HG02981 (cell line): ENCODE results near the gene KDM2B.
A peak's percentile ranks its signal among the peaks of the same experiment; 100 is the strongest.

Experiments
- ATAC-seq: cut with Tn5 transposase; IDR thresholded peaks from one replicate; pipeline ENCODE4 v1.9.1; 2021; ENCODE audit warnings: mild to moderate bottlenecking, moderate library complexity; ENCODE audit not compliant: unreplicated experiment

KDM2B gene

DNA sequence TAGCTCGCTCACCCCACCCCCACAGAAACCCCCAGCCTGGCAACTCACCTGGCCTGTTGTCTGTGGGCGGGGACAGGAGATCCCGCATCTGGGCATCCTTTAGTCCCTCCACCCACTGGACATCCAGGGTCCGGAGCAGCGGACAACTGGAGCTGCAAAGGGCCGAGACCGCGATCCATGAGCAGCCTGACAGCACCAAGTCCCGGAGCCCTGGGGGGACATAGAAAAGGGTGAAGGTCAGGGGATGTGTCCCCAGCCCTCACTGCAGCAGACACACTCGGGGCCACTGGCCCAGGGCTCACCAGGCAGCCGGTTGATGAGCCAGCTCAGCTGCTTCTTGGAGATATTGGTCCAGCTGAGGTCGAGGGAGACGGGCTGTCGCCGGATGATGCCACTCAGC is 140.1 kb downstream of the KDM2B start:
- no peak for ATAC-seq

DNA sequence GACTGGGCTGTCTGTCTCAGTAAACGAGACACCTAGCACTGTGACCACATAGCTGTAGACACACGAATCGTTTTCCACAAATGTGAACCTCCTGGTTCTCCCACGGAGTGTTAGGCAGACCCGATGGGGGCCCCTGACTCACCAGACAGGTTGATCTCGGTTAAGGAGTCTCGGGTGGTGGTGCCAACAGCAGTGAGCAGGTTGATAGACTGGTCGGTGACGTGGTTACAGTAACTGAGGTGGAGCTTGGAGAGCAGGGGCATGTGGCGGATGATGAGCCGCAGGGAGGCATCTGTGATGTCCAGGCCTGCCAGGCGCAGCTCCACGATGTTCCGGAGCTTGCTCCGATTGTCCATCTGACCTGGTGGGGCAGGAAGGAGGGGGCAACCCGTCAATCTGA is 141.1 kb downstream of the KDM2B start:
- ATAC-seq, result no peak

DNA sequence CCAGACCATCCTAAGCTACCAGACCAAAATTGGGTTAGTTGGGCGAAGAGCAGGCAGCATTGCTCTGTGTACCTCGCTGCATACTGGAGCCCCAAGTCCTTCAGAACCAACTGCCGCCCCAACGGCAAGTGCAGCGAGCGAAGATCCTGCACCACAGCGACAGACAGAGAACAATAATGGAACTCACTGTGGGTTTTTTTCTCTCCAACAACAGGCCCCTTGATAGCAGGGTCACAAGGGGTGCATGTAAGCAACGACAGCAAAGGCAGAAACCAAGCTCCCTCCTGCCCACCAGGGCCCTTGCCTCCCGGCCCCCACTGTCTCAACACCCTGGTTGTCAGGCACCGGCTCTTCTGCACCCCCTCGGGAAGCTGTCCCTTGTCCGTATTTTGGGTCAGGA is 141.9 kb downstream of the KDM2B start:
- no peak for ATAC-seq

DNA sequence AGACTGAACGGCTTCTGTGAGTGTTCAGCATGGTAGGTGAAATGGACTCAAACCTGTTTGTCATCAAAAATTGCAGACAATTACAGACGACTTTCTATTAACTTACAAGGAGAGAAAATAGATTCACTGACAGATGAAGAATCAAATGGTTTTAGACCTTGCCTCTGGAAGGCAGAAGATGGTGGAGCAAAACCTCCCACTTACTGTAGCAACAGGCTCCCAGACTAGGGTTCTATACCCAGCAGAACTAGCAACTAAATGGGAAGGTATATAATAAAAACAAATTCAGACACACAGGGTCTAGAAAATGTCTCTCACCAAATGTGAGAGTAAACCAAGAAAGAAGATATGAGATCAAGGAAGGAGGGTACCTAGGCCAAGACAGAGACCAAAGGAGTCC is 144.1 kb downstream of the KDM2B start:
- no peak for ATAC-seq

DNA sequence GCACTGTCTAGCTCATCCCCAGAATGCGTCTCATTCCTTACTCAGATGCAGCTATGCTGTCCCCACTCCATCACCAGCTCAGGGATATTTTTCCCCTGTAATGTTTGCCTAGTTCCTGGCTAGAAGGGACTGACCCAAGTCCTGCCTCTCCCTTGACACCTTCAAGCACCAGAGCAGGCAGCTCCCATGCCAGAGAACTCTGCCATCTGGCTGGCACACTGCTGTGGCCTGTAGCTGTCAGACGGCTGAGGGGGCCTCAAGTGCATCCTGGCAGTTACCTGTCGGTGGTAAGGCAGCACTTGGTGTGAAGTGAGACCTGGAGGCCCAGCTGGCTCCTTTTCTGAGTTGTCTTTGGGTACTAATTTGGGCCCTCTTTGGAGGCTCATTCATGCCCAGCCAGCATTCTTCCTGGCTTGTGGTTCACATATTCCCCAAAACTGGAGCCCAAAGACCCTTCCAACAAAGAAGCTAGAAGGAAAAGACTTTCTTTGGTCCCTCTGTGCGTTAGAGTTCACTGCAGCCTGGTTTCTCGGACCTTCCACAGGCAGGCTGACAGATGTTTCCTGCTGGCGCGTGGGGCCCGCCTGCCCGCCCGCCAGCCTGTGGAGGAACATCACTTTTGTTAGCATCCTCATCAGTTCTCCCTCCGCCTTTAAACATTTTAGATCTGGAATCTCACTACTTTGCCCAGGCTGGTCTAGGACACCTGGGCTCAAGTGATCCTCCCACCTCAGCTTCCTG is 147.9 kb downstream of the KDM2B start:
- ATAC-seq, result no peak

DNA sequence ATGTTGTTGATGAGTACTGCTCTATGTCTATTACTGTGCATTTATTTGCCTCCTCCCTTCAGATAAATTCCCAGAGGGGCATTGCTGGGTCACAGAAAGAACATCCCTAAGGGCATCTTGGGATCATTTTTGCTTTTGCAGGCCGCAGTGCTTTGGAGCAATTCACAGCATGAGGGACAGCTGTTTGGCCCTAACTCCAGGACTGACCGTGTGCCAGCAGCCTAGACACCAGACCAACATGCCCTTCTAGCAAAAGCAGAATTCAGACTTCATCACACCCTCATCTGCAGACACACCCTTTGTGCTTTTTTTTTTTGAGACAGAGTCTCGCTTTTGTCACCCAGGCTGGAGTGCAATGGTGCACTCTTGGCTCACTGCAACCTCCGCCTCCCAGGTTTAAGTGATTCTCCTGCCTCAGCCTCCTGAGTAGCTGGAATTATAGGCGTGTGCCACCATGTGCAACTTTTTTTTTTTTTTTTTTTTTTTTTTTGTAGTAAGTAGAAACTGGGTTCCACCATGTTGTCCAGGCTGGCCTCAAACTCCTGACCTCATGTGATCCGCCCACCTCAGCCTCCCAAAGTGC is 149.9 kb downstream of the KDM2B start:
- ATAC-seq, result no peak

DNA sequence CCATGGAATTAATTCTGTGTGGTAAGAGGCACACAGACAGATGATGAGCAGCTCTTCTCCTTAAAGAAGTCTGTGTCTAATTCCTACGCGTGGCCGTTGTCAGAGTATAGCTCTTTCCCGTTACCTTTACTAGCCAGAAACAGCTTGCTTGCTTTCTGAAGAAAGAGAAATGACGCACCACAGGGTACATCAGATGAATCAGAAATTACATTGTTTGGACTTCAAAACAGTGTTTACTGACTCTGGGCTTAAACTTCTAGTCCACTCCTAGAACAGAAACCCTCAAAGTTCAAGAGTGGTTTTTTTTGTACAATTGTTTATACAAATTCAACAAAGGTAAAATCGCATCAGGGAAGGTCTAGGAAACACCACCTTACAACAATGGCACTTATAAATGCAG is 151.9 kb downstream of the KDM2B start:
- ATAC-seq, result no peak

DNA sequence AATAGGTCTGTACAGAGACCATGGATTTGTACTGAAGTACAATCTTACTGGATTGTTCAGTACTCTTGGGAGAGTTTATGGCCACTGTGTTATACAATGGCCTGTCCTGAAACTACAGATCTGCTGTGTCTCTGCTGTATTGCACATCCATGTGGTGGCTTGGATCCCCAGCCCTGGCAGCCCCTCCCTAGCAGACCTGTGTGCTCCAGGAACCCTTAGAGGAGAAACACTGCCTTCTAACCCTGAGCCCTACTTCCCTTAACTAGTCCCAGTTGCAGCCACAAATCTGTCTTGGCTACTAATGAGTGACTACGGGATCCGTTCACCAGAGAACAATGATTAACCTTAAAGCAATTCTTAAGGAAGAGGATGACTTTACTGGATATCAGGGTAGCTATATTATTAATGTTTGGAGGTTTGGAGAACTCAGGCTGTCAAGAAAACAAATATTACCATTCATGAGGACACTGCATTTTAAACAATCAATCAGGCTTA is 153.2 kb downstream of the KDM2B start:
- no peak for ATAC-seq

DNA sequence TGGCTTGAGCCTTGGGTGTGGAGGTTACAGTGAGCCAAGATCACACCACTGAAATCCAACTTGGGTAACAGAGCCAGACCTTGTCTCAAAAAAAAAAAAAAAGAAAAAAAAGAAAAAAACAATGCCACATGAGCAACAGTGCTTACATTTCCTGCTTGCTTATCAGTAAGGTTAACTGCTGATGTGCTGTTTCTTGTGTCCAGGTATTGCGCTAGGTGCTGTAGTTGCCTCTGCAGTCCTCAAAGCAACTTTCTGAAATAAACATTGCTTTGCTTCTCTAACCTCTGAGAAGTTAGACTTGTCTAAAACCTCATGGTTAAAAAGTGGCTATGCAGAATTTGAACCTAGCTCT is 156.2 kb downstream of the KDM2B start:
- ATAC-seq, result no peak

DNA sequence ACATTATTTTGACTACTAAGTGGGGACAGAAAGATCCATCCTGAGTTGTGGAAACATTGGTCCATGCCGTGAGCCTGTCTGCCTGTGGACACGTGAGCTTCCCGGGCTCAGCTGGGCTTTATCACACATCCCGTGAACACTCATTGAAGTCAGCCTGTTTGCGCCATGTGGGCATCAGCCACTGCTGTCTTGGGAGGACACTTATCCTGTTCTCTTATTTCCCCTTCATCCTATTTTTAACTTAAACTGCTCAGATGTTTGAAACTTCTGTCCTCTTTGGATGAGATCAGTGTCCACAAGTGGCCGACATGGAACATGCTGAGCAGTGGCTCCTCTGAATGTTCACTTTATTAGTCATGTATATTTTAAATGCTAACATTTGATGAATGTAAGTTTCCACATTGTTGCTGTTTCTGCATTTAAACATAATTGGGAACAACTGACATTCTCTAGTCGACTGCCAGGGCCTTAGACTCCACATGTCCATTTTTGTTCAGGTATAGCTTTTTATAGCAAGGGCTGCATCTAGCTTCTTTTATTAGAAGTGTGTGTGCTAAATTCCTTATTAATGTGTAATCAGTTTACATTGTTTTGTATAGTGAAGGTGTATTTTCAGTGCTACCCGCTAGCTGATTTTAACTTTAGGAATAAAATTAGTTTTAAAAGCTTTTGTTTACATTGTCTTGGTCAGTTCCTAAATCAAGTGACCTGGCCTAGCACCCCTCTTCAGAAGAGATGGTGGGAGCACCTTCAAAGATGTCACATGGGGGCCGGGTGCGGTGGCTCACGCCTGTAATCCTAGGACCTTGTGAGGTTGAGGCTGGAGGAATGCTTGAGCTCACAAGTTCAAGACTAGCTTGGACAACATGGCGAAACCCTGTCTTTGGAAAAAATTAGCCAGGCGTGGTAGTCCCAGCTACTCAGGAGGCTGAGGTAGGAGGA is 156.9 kb downstream of the KDM2B start:
- ATAC-seq, result no peak

DNA sequence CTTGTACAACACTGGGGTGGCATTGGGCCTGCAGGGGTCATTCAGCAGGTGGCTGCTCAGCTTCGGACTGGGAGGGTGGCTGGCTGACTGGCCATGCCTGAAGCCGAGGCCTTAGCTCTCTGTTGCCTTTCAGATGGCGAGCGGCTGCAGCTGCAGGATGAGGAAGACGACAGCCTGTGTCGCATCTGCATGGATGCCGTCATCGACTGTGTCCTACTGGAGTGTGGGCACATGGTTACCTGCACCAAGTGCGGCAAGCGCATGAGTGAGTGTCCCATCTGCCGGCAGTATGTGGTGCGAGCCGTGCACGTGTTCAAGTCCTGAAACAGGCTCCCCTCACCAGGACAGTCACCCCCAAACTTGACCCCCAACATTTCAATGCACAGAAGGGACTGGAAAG is 157.6 kb downstream of the KDM2B start:
- ATAC-seq, result no peak

DNA sequence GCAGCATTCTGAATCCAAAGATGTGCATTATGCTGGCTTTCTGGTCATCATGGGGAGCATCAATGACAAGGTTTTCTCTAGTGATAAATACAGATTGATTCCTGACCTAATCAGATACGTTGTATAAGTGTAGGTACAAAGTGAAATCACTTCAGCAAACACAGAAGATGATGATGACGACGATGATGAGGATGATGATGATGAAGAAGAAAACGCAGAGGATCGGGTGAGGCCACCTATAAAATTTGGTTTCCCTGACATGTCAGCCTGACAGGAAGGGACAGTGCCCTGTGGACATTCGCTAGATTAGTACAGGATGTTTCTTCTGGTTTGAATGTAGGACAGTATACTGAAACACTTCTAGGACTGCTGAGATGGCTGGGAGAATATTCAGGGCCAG is 160.7 kb downstream of the KDM2B start:
- ATAC-seq, result no peak

DNA sequence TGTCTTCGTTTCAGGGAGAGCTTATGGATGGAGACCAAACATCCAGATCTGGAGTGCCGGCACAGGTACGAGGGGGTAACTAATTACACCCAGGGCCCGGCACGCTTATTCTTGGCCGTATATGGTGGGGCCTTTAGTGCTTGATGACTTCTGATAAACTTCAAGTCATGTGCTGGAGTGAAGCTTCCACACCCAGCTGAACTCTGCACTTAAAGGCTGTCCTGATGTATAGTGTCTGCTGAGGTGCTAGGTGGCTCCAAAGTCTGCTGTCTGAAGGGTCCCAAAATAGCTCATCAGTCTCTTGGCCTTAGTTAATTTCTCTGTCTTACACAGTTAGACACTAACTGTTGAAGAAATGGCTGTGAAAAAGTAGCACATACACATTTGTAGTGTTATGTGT is 163.0 kb downstream of the KDM2B start:
- ATAC-seq, result no peak

DNA sequence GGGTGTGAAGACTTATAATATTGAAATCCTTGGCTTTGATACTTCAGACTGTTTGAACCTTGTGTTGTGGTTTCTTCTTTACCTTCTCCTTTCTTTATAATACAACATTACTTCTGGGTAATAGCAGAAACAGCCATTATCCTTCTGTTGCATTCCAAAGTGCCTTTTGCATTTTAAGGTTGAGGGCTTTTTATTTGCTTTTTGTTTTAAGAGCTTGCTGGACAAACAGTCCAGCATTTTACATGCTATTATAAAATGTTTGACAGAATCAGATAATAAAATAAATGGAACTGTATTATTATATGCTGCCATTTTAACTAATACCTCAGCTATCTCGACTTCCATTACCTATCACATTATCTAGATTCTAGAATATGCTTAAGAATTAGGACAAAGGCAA is 166.9 kb downstream of the KDM2B start:
- ATAC-seq, result no peak

DNA sequence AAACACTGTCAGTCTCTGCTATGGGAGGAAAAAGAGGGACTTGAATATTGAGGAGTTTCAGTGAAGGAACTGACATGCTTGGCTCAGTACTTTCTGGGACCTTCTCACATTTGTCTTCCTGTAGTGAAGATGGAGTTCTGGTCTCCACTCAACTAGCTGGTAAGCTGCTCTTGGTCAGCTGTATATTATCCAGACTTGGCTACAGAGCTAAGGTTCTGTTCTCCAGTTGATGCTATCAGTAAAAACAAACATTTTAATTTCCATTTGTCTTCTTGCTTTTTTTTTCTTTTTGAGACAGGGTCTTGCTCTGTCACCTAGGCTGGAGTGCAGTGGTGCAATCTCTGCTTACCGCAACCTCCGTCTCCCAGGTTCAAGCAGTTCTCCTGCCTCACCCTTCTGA is 175.6 kb downstream of the KDM2B start:
- ATAC-seq, result no peak

DNA sequence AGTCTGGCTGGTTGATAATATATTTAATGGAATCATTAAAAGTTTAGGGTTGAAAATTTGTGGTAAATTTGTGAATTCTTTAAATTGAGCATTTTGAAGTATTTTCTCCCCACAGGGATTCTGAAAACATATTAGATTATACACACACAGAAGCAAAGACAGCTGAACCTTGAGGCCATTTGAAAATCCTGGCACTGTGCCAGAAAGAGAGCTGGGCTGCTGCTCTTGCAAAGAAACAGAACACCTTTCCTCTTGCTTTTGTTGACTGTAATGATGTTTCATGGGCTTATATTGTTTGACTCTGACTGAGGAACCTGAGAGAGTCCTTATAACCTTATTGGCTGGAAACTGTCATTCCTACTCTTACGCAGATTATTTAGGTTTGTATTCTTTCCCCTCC is 176.1 kb downstream of the KDM2B start:
- ATAC-seq, result no peak

DNA sequence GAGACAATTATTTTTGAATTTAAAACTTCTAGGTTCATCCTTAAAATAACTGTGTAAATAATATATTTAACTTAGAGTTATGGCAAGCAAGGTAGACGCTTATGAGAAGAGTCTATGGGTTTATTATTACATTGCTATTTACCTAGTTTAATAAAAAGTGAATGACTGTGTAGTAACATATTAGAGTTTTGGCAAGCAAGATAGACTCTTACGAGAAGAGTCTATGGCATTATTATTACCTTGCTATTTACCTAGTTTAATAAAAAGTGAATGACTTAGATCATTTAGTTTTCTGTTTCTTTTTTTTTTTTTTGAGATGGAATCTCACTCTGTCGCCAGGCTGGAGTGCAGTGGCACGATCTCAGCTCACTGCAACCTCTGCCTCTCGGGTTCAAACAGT is 177.1 kb downstream of the KDM2B start:
- no peak for ATAC-seq

DNA sequence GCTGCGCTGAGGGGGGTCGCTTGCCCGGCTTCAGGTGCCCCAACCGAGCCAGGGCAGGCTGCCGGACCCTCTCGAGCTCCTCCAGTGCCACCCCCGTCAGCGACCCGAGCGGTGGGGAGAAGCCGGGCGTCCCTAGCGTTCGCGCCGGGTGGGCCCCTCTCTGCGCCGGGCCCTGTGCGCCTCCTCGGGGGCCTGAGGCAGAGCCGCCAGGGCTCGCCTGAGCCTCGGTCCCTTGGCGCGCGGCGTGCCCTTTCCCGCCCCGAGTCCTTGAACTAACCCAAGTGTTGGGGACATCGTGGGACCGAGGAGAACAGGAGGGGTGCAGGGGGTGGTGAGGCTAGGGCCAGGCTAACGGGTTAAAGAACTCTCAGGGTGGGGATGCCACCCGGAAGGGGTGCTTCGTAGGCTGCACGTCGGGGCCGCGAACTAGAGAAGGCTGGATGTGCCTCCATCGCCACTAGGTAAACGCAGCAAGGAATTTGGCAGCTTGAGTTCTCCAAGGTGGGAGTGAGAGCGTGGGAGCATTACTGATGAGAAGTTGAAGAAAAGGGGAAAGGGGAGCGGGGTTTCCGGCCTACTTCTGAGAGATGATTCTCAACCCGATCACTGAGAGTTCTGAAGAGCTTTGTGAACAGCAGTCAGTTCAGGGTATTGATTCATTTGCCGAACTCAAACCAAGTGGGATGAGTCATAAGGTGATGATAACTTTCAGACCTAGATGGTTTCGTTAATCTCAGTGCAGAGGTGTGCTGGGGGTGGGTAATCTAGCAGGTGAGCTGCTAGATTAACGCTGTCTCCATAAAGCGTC is 180.3 kb downstream of the KDM2B start:
- peak; percentile 43 for ATAC-seq

DNA sequence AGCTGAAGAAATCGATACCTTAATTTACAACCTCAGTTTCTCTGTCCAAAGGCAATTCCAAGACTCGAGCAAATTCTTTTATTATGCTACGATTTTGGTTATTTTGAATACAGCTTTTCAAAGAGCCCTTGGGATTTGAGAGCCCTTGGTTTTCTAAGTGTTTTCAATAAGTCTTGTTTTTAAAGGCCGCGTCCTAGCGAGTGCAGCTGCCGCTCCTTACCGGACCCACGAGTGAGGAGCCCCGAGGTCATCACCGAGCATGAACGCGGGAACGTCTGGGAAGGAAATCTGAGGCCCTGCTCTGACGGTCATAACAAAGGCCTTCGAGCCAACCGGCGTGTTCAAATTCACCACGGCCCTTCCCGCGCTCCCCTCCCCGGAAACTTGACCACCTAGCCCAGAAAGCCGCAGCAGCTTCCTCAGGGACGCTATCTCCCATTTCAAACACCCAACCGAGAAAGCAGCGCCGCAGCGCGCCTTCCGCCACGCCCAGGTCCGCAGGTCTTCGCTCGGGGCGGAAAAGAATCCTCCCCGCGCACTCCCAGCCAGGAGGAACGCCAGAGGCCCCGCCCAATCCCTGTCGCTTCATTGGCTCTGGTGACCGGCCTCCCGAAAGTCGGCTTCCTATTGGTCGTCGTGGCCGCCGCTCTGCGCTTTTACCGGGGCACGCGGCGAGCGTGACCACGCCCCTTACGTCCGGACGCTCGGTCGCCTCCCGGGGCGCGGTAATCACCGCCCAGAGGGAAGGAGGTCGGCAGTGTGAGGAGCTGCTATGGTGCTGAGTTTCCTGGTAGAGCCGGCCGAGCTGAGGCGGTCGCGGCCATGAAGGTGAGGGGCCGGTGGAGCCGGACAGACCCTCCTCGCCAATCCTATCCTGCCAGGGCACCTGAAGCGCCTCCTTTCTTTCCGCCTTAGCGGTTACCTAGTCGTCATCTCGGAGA is 181.2 kb downstream of the KDM2B start, which contains the start of gene RNF34:
Gene RNF34, plus strand, starts transcription at position 728 of the 941 bp plus-strand sequence. Its CDS starts 95 bp downstream, at position 823.
- ATAC-seq, result peak; percentile 89

DNA sequence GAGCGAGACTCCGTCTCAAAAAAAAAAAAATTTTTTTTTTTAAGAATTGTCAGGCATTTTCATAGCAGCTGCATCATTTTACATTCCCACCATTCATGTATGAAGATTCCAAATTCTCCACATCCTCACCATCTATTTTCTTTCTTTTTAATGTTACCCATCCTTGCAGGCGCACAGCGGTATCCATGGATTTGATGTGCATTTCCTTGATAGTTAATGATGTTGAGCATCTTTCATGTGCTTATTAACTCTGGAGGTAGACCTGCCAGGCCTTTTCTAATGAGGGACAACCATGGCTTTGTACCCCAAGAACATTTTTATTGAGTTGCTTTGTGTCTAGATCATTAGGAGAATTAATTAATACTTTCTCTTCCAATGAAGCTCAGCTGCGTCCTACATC is 182.5 kb downstream of the KDM2B start:
- ATAC-seq, result no peak
